SU-DHL-6 (cell line): ENCODE measurements around the gene VAV3.

Experiments
- CTCF ChIP-seq: fragments of 200-600 bp; sonication (generic); IDR thresholded peaks from one replicate; pipeline ENCODE4 v1.5.1; 2017; ENCODE audit warnings: antibody characterized with exemption, mild to moderate bottlenecking, low read length, moderate library complexity; ENCODE audit not compliant: insufficient read depth, poor library complexity, severe bottlenecking
- EZH2phosphoT487 ChIP-seq: fragments of 200-600 bp; sonication (generic), shearing (Covaris generic); conservative IDR thresholded peaks from 2 replicates; pipeline ENCODE4 v1.6.1; 2018; ENCODE audit warnings: mild to moderate bottlenecking, antibody characterized with exemption, low read length, moderate library complexity, mixed read lengths

- no peak for TF ChIP-seq EZH2phosphoT487
- peak; percentile 10 for TF ChIP-seq CTCF
Observed at GRCh38 chr1:107935396-107936064, 29.4 kb downstream of the VAV3 start.
